Mesenchymal stem cell (in vitro differentiated cells and primary cell): ENCODE results near the gene VPS37C.
"Not testable (repeated sequence)": the region's sequence is repeated elsewhere in the genome, so short reads cannot be mapped to it uniquely, and the experiment has no call there.

Source experiments
- DNase-seq: peaks from one replicate; pipeline ENCODE4 v3.0.0-alpha.2; 2013
- H2AFZ ChIP-seq: one replicate; pipeline ENCODE4 v1.6.1; 2013; ENCODE audit warnings: low read depth, mild to moderate bottlenecking, control low read depth, inconsistent platforms, low read length, moderate library complexity
- H2AK5ac ChIP-seq: 2 replicates; pipeline ENCODE4 v1.6.1; 2013; ENCODE audit warnings: low read length, moderate library complexity, mild to moderate bottlenecking, inconsistent platforms; ENCODE audit not compliant: severe bottlenecking
- H2BK120ac ChIP-seq: one replicate; pipeline ENCODE4 v1.6.1; 2013; ENCODE audit warnings: low read depth, mild to moderate bottlenecking, inconsistent platforms, low read length, moderate library complexity
- H2BK12ac ChIP-seq, 2 experiments: one replicate each; pipeline ENCODE4 v1.6.1; 2013; ENCODE audit warnings: inconsistent platforms in 2 of 2, low read length in 2 of 2, mild to moderate bottlenecking in 2 of 2, moderate library complexity in 2 of 2, control low read depth in 1 of 2
- H2BK15ac ChIP-seq: one replicate; pipeline ENCODE4 v1.6.1; 2013; ENCODE audit warnings: mild to moderate bottlenecking, low read depth, inconsistent platforms; ENCODE audit not compliant: poor library complexity, severe bottlenecking
- H2BK5ac ChIP-seq: 2 replicates; pipeline ENCODE4 v1.6.1; 2013; ENCODE audit warnings: low read depth, mild to moderate bottlenecking, low read length, control low read depth, inconsistent platforms; ENCODE audit not compliant: poor library complexity, severe bottlenecking
- H3K14ac ChIP-seq, 2 experiments: one replicate each; pipeline ENCODE4 v1.6.1; 2013; ENCODE audit warnings: inconsistent platforms in 2 of 2, low read length in 2 of 2, control low read depth in 1 of 2, mild to moderate bottlenecking in 1 of 2, moderate library complexity in 1 of 2
- H3K18ac ChIP-seq, 2 experiments: one replicate each; pipeline ENCODE4 v1.6.1; 2013; ENCODE audit warnings: inconsistent platforms in 2 of 2, low read length in 2 of 2, control low read depth in 1 of 2, low read depth in 1 of 2, mild to moderate bottlenecking in 1 of 2
- H3K23ac ChIP-seq, 2 experiments: one replicate each; pipeline ENCODE4 v1.6.1; 2013; ENCODE audit warnings: inconsistent platforms in 2 of 2, low read length in 2 of 2, mild to moderate bottlenecking in 2 of 2, moderate library complexity in 2 of 2, control low read depth in 1 of 2
- H3K27ac ChIP-seq: 2 replicates; pipeline ENCODE4 v1.5.1; 2013; ENCODE audit warnings: mild to moderate bottlenecking, moderate library complexity, low read length, control low read depth, inconsistent platforms; ENCODE audit not compliant: poor library complexity, severe bottlenecking
- H3K27me3 ChIP-seq, 2 experiments: 2 replicates each; pipeline versions ENCODE4 v1.6.1 to v1.7.0; 2013; ENCODE audit warnings: low read length in 2 of 2, mild to moderate bottlenecking in 2 of 2, moderate library complexity in 2 of 2, control low read depth in 1 of 2, inconsistent platforms in 1 of 2; ENCODE audit not compliant: control insufficient read depth in 1 of 2, insufficient read depth in 1 of 2
- H3K36me3 ChIP-seq, 2 experiments: 2 replicates each; pipeline versions ENCODE4 v1.6.1 to v1.7.0; 2013; ENCODE audit warnings: low read length in 2 of 2, control low read depth in 1 of 2, inconsistent platforms in 1 of 2, low read depth in 1 of 2, mild to moderate bottlenecking in 1 of 2; ENCODE audit not compliant: insufficient read depth in 2 of 2, control insufficient read depth in 1 of 2
- H3K4ac ChIP-seq, 2 experiments: one replicate each; pipeline ENCODE4 v1.6.1; 2013; ENCODE audit warnings: inconsistent platforms in 2 of 2, low read length in 2 of 2, mild to moderate bottlenecking in 2 of 2, moderate library complexity in 2 of 2, control low read depth in 1 of 2, low read depth in 1 of 2
- H3K4me1 ChIP-seq: 2 replicates; pipeline ENCODE4 v1.6.1; 2013; ENCODE audit warnings: low read depth, low read length, control low read depth; ENCODE audit not compliant: control insufficient read depth, insufficient read depth
- H3K4me2 ChIP-seq: 2 replicates; pipeline ENCODE4 v1.6.1; 2013; ENCODE audit warnings: low read length, mild to moderate bottlenecking, inconsistent platforms; ENCODE audit not compliant: poor library complexity, severe bottlenecking
- H3K4me3 ChIP-seq, 2 experiments: 2 replicates each; pipeline versions ENCODE4 v1.5.1 to v1.7.0; 2013; ENCODE audit warnings: low read length in 2 of 2, mild to moderate bottlenecking in 2 of 2, control low read depth in 1 of 2, low read depth in 1 of 2; ENCODE audit not compliant: insufficient read depth in 1 of 2
- H3K79me1 ChIP-seq: replicated peaks from 2 replicates; pipeline ENCODE4 v1.6.1; 2013; ENCODE audit warnings: mild to moderate bottlenecking, control low read depth, low read length, inconsistent platforms; ENCODE audit not compliant: poor library complexity, severe bottlenecking
- H3K9ac ChIP-seq: 2 replicates; pipeline ENCODE4 v1.7.0; 2013; ENCODE audit warnings: mild to moderate bottlenecking, low read length, moderate library complexity
- H3K9me3 ChIP-seq: 2 replicates; pipeline ENCODE4 v1.7.0; 2013; ENCODE audit warnings: mild to moderate bottlenecking, low read length; ENCODE audit not compliant: control insufficient read depth
- H4K8ac ChIP-seq: one replicate; pipeline ENCODE4 v1.6.1; 2013; ENCODE audit warnings: inconsistent platforms, mild to moderate bottlenecking, low read length, moderate library complexity
- H4K91ac ChIP-seq: one replicate; pipeline ENCODE4 v1.6.1; 2013; ENCODE audit warnings: mild to moderate bottlenecking, low read length, inconsistent platforms
- WGBS: methylation state at CpG from one replicate; pipeline ENCODE4 v1.1.7; 2013; ENCODE audit warnings: mixed read lengths; 5-methylcytosine and 5-hydroxymethylcytosine counted together

VPS37C gene

DNA sequence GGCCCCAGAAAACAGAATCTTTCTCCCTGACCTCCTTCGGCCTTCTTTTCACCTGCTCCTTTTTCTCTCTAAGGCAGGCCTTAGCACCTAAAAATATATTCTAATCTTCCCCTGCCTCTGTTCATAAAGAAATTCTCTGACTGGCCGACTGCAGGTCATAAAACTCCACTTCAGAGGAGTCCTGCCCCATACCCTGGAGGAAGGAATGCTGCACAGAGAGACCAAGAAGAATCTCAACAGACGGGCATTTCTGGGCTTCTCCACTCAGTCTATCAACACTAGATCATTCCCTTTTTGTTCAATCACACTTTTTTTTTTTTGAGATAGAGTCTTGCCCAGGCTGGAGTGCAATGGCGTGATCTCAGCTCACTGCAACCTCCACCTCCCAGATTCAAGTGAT, 22.4 kb upstream of the VPS37C start:
- H3K79me1 ChIP-seq = no peaks in the 10 kb centered on the region
- no peak overlapping the region for H3K9ac ChIP-seq
- H3K14ac ChIP-seq = no peak overlapping the region
- no peaks in the 10 kb centered on the region for H3K4me1 ChIP-seq
- H2BK15ac ChIP-seq = no peak overlapping the region
- no peak overlapping the region for H3K23ac ChIP-seq
- whole genome bisulfite sequencing = 66% methylated on average over 3 of the region's 4 CpGs
- H3K18ac ChIP-seq = no peak overlapping the region
- no peak overlapping the region for H2AFZ ChIP-seq
- H3K27me3 ChIP-seq = peaks cover 5 to 13% of the 10 kb centered on the region in 2 experiments
- H3K27ac ChIP-seq = no peak overlapping the region
- no peak overlapping the region for H3K4me2 ChIP-seq
- no peak overlapping the region for H3K4me3 ChIP-seq
- H2BK5ac ChIP-seq = no peak overlapping the region
- no peak overlapping the region for H2AK5ac ChIP-seq
- H3K4ac ChIP-seq = no peak overlapping the region
- H3K9me3 ChIP-seq = no peaks in the 10 kb centered on the region
- no peak overlapping the region for H4K91ac ChIP-seq
- H2BK120ac ChIP-seq = no peak overlapping the region
- H3K36me3 ChIP-seq = no peaks in the 10 kb centered on the region
- DNase-seq = no peak
- H4K8ac ChIP-seq = no peak overlapping the region
- no peak overlapping the region for H2BK12ac ChIP-seq

DNA sequence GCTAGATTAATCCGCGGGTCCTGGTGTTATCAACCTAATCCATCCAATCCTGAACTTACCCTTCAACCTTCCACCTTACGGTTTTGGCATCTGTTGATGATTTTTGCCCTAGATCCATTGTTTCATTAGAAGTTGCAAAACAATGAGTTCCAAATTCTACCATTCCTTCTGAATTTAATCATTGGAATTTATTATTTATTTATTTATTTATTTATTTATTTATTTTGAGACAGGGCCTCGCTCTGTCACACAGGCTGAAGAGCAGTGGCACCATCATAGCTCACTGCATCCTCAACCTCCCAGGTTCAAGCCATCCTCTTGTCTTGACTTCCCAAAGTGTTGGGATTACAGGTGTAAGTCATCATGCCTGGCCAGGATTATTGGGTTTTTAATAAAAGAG, 20.3 kb upstream of the VPS37C start:
- H2AFZ ChIP-seq = no peak overlapping the region
- H2BK5ac ChIP-seq = no peak overlapping the region
- no peak overlapping the region for H3K18ac ChIP-seq
- H3K4me3 ChIP-seq = no peak overlapping the region
- 92% methylated on average over 3 of the region's 4 CpGs for WGBS
- no peak overlapping the region for H3K23ac ChIP-seq
- no peak overlapping the region for H4K8ac ChIP-seq
- H3K4me1 ChIP-seq = no peaks in the 10 kb centered on the region
- no peak overlapping the region for H3K27ac ChIP-seq
- H3K4me2 ChIP-seq = no peak overlapping the region
- no peak overlapping the region for H3K4ac ChIP-seq
- H3K9me3 ChIP-seq = no peaks in the 10 kb centered on the region
- no peak overlapping the region for H4K91ac ChIP-seq
- H3K79me1 ChIP-seq = no peaks in the 10 kb centered on the region
- H3K27me3 ChIP-seq = peaks cover 5 to 16% of the 10 kb centered on the region in 2 experiments
- H3K14ac ChIP-seq = no peak overlapping the region
- no peak overlapping the region for H2BK12ac ChIP-seq
- DNase-seq = no peak
- H3K36me3 ChIP-seq = no peaks in the 10 kb centered on the region
- H2BK120ac ChIP-seq = no peak overlapping the region
- no peak overlapping the region for H2AK5ac ChIP-seq
- H2BK15ac ChIP-seq = no peak overlapping the region
- no peak overlapping the region for H3K9ac ChIP-seq

DNA sequence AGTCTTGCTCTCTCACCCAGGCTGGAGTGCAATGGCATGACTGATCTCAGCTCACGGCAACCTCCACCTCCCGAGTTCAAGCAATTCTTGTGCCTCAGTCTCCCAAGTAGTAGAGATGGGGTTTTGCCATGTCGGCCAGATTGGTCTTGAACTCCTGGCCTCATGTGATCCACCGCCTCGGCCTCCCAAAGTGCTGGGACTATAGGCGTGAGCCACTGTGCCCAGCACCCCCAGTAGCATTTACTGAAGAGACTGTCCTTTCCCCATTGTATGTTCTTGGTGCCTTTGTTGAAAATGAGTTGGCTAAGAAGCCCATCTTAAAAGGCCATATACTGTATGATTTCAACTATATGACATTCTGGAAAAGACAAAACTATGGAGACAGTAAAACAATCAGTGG, 19.0 kb upstream of the VPS37C start:
- not testable (repeated sequence) for H3K36me3 ChIP-seq, H3K4me1 ChIP-seq, H2BK15ac ChIP-seq, H3K4me2 ChIP-seq, H3K18ac ChIP-seq, H2AK5ac ChIP-seq, H4K8ac ChIP-seq, H2AFZ ChIP-seq, H3K4ac ChIP-seq, H3K9ac ChIP-seq, H3K79me1 ChIP-seq, H3K14ac ChIP-seq, H2BK12ac ChIP-seq, DNase-seq, H3K27ac ChIP-seq, H3K9me3 ChIP-seq, H2BK120ac ChIP-seq, H3K4me3 ChIP-seq, H4K91ac ChIP-seq, H3K23ac ChIP-seq, H2BK5ac ChIP-seq
- H3K27me3 ChIP-seq = peaks cover 18 to 28% of the 10 kb centered on the region in 2 experiments
- WGBS = 91% methylated on average over 5 of the region's 6 CpGs

DNA sequence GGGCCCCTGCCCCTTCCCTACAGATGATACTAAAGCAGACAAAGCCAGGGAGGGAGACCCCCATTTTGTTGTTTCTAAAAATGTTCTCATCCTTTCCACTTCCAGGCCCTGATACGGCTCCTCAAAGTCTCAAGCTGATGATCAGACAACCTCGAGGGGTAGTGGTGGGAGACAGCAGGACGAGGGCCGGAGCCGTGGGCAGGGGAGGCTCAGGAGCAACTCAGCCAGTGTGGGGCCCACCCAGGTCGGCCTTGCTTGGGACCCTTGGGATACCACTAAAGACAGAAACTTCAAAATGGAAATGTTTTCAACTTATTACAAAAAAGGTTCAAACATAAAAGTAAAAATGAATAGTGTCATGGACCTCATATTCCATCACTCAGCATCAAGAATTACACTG, 15.2 kb upstream of the VPS37C start:
- Histone ChIP-seq H3K4me3 (no peak overlapping the region), H2BK5ac (no peak overlapping the region)
- 80% methylated on average over 5 of the region's 6 CpGs for WGBS

More for the DNA sequence above, 15.2 kb upstream of the VPS37C start:
- H3K18ac ChIP-seq = no peak overlapping the region
- H3K79me1 ChIP-seq = no peaks in the 10 kb centered on the region
- DNase-seq = no peak
- peaks cover 48 to 64% of the 10 kb centered on the region in 2 experiments for H3K27me3 ChIP-seq
- H2BK120ac ChIP-seq = no peak overlapping the region
- H2AK5ac ChIP-seq = no peak overlapping the region
- no peak overlapping the region for H3K14ac ChIP-seq
- no peak overlapping the region for H2BK12ac ChIP-seq
- H3K23ac ChIP-seq = no peak overlapping the region
- H3K4ac ChIP-seq = no peak overlapping the region
- no peak overlapping the region for H3K4me2 ChIP-seq
- no peak overlapping the region for H2BK15ac ChIP-seq
- no peak overlapping the region for H4K91ac ChIP-seq
- no peaks in the 10 kb centered on the region for H3K36me3 ChIP-seq
- H4K8ac ChIP-seq = no peak overlapping the region
- H3K9ac ChIP-seq = no peak overlapping the region
- no peak overlapping the region for H2AFZ ChIP-seq
- H3K27ac ChIP-seq = no peak overlapping the region
- no peaks in the 10 kb centered on the region for H3K4me1 ChIP-seq
- H3K9me3 ChIP-seq = peaks cover 5% of the 10 kb centered on the region
